Activated gamma-delta T cell treated with anti-CD3 and anti-CD28 coated beads, Interleukin-2, amount 50 U/mL, for 16 hours (primary cell): Measurements from ENCODE around the gene PTPRK.
A peak's percentile ranks its signal among the peaks of the same experiment; 100 is the strongest.
"Not testable (repeated sequence)": the region's sequence is repeated elsewhere in the genome, so short reads cannot be mapped to it uniquely, and the experiment has no call there.

ENCODE experiments used
- DNase-seq: peaks from one replicate; pipeline ENCODE4 v3.0.0-alpha.2; 2020; ENCODE audit warnings: low read depth

The PTPRK gene

GRCh38 chr6:128018821-128019220 lies 501.6 kb downstream of the PTPRK start:
- no peak for DNase-seq

GRCh38 chr6:128017288-128017687 lies 503.1 kb downstream of the PTPRK start:
- DNase-seq: no peak

DNA sequence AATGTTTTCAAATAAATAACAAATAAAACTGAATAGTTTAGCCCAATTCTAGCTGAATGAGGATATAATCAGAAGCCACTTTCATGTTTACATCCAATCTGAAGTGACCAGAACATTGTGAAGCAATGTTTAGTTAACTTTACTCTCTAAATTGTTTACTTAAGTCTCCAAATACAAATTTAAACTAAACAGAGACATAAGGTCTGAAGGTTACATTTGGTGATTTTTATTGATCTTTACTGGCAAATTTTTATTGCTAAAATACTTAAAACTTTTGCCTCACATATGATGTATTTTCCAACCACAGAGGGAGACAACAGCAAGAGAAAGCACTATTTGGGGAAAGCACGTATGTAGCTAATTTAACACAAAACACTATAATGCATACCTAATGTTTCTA lies 512.7 kb downstream of the PTPRK start:
- no peak for DNase-seq

- no peak for DNase-seq
Measured at GRCh38 chr6:128005009-128005408, 515.4 kb downstream of the PTPRK start.

DNA sequence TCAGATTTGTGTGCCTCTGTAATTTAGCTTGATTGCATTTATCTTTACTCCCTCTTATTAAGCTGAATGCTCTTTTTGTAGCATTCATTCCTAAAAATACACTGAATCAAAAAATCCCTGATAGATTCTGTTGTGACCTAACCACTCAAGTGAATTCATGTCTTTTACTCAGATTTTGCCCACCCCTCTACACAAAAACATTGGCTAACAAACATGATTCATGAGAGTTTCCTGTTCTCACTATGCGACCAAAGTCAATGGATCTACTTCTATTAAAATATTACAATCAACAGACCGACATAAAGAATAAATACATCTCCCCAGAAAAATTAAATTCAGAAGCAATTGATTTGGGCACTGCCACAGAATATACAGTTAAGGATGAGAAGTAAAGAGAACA lies 520.0 kb downstream of the PTPRK start:
- no peak for DNase-seq

GRCh38 chr6:127998985-127999384 lies 521.4 kb downstream of the PTPRK start:
- no peak for DNase-seq

DNA sequence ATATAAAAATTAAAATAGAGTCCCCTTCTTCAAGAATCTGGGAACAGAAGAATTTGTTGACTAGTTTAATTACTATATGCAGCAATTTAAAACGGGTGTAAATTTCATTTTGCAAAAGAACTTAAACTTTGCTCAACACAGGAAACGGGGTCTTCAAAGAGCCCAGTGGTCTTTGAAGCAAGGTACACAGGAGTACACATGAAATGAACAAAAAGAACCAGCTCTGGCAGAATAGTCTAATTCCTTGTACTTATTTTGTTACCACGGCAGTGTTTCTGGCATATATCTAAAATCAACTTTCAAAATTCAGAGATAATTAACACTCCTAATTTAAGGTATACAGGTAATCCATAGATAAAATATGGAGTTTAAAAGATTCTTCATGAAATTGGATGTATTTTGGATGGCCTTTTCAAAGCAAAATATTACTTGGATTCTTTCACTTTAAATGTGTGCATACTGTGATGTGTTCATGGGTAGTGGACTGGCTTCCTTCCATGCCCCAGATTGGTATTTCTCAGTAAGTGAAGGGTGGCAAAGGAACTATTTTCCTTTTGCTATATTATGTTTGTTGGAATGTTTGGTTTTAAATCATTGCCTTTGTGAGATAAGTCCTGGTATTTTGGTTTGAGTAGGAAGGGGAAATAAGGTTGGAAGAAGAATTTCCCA lies 522.8 kb downstream of the PTPRK start:
- DNase-seq: no peak

DNA sequence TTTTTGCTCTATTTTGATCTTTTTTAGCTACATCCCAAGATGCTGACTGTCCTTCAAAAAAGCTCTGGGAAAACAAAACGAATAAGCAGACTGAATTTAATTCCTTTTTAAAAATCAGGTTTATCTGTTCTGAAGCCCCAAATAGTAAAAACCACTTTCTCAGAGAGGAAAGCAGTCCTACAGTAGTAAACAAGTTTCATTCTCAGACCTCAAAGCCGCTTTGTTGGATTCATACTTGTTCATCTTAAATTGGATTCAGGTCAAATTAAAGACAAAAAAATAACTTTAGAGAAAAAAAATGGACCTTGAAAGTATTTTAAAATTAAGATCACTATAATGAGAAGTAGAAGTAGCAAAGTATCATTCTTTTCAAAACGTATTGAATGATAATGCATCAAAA lies 523.5 kb downstream of the PTPRK start:
- no peak for DNase-seq

DNA sequence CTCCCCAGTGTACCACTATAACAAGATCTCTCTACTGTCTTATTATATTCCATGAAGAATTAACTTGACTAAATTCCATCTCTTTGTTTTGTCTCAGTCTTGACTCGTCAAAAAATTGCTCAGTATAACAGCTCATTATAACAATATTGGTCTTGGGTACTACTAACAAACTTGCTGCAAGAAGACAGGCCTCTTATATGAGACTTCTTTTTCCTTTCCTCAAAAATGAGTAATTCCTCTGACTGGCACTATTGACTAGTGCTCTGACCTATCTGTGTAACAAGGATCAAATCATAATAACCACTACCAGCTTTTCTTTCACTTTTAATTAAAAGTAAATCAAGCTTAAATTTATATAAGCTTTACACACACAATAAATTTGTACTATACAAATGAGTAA lies 528.3 kb downstream of the PTPRK start:
- no peak for DNase-seq

DNA sequence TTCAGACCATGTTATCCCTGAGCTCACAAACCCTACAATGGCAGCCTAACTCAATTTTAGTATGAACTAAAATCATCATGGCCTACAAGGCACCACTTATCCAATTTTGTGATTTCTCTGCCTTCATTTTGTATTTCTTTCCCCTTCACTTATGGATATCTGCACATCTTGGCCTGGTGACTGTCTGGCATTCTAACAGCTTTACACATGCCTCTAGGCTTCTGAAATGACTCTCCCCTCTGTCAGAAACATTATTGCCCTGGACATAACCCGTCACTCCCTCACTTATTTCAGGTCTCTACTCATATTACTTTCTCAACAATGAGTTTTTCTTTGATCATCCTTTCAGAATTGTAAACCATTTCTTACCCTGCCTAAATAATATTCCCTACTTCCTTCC lies 530.3 kb downstream of the PTPRK start:
- no peak for DNase-seq

- DNase-seq: no peak
Measured at GRCh38 chr6:127980996-127981395, 539.4 kb downstream of the PTPRK start.

GRCh38 chr6:127978185-127978584 lies 542.2 kb downstream of the PTPRK start:
- DNase-seq: not testable (repeated sequence)

GRCh38 chr6:127976796-127977195 lies 543.6 kb downstream of the PTPRK start:
- no peak for DNase-seq

- DNase-seq: no peak
Measured at GRCh38 chr6:127976111-127976510, 544.3 kb downstream of the PTPRK start.

DNA sequence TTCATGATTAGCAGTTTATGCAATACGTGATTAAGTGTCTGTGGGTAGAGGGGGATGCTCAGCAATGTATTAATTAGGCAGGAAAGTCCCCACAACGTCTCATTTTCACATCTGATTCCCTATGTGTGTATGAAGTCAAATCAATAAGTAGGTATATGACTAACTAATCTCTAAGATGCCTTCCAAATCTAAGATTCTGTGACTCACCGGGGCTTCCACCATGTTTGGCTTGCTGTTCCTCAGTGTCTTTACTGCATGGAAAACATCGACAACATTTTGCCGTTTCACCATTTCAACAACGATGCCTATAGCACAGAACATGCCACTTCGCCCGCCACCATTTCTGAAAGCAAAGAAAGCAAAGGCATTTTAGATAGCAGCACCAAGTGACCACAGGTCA lies 547.6 kb downstream of the PTPRK start:
- DNase-seq: no peak

DNA sequence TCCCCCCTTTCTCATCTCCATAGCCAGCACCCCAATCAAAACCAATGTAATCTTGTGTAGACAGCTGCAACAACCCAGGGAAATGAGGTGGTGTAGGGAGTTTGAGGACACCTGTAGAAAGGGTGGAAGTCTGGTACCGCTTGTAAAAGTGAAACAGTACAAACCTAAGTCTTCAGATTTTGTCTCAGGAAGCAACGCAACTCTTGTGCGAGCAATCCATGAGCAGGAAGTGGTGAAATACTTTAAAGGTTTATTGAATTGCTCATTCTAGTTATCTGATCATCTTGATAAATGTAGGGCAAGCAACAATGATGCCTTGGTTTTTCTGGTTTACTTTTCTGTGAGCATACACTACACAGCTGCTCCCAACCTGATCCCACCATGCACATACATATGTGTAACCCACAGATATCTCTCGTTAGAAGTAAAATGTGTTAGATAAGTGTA lies 548.4 kb downstream of the PTPRK start:
- peak; percentile 6 for DNase-seq

DNA sequence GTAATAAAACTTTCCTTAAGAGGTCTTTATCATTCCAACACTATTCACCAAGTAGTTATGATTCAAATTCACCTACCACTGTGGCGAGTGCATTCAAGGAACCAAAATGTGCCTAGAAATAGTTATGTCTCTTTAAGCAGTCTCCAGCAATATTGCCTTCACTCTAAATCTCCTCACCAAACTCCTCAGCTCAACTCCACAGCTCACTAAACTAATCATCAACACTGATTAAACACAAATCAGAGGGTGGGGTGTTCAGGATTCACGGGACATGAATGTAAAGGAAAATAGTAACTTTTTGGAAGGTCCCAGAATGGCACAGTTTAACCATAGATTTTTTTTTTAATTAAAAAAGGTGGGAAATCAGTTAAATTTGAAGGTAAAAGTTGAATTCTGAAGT lies 549.0 kb downstream of the PTPRK start:
- DNase-seq: no peak

DNA sequence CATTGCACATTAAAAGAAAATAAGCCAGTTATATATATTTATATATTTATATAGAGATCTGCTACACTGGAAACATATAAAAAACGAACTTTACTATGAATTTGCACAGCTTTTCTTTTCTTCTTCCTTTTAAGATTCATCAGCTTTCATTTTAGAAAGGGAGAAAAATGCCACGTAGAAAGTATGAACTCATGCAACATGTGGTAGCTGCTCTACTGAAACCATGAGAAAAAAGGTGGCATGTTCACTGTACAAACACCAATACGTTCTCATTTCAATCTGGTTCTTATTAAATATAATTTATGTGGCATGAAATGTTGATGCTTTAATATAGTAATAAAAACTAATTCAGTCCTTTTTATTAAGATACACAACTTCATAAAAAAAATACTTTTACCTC lies 550.7 kb downstream of the PTPRK start:
- DNase-seq: no peak

DNA sequence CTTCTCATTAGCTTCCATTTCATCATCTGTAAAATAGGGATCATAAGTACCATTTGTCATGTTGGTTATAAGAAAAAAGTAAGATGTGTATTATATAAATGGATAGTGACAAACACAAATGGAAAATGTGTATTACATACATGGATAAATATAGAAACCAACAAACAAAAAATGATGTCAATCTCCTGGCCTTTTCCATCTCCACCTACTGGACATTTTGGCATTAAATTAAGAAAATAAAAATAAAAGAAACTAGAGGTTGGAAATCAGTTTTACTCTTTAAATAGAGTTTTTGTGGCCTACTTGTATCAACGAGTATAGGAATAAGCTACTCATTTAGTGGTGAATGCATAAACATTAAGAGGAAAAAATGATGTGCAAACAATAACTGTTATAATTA lies 552.0 kb downstream of the PTPRK start:
- no peak for DNase-seq

- DNase-seq: no peak
Measured at GRCh38 chr6:127967708-127968107, 552.7 kb downstream of the PTPRK start.

- DNase-seq: no peak
Measured at GRCh38 chr6:127966616-127967015, 553.8 kb downstream of the PTPRK start.

DNA sequence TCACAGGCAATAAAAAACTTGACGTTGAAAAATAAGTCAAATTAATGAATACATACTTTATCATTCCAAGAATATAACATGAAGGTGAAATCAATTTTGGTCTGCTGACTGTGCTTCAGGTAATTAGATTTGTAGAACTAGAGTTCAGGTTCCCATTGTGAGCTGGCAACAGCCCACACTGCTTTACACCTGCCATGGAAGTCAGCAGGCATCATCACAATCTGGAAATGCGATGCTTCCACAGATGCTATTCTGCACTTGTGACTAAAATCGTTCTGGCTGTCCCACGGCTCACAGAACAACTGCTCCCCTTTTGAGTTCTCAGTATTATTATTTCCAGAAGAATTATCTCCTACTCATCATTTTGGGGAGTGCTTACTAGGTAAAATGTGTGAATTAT lies 556.9 kb downstream of the PTPRK start:
- no peak for DNase-seq

GRCh38 chr6:127959869-127960268 lies 560.5 kb downstream of the PTPRK start:
- no peak for DNase-seq

DNA sequence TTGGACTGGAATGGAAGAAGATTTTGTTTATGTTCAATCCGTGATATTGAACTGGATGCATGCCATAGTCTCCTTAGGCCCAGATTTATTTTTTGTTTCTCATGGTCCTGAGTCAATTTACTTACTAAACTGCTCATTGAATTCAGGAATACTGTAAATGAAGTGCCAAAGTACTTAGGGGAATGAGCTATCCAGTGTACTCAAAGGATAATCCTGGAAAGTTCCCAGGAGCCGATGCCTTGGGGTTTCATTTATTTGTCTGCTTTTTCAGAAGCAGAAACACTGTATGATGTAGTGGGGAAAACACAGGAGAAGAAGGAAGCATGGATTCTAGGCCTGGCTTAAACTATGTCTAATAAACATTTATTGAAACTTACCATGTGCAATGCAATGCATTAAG lies 563.4 kb downstream of the PTPRK start:
- no peak for DNase-seq
